ENCODE results near the gene NQO2.
"Not testable (repeated sequence)": the region's sequence is repeated elsewhere in the genome, so short reads cannot be mapped to it uniquely, and the experiment has no call there.

DNA sequence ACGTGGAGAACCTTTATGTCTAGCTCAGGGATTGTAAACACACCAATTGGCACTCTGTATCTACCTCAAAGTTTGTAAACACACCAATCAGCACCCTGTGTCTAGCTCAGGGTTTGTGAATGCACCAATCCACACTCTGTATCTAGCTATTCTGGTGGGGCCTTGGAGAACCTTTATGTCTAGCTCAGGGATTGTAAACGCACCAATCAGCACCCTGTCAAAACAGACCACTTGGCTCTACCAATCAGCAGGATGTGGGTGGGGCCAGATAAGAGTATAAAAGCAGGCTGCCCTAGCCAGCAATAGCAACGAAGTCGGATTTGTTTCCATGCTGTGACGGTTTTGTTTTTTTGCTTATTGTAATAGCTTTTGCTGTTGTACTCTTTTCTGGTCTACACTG is 28.5 kb downstream of the NQO2 start:
- TF ChIP-seq POLR2AphosphoS5 (IDR thresholded peaks at IDR 0.05; ENCODE audit: low read depth, low read length); YY1 (IDR thresholded peaks at IDR 0.05; ENCODE audit: extremely low read depth, insufficient replicate concordance, low read depth, low read length); JUND (IDR thresholded peaks at IDR 0.05); POLR2A (IDR thresholded peaks at IDR 0.05; ENCODE audit: borderline replicate concordance, extremely low read depth, insufficient read depth, insufficient read length); EGR1 (IDR thresholded peaks at IDR 0.05; ENCODE audit: low read depth); SIN3A (IDR thresholded peaks at IDR 0.05; ENCODE audit: low read depth); EZH2 (IDR thresholded peaks at IDR 0.05); TCF7L2 (IDR thresholded peaks at IDR 0.05; ENCODE audit: borderline replicate concordance, extremely low read depth, insufficient read depth, insufficient read length); EZH2phosphoT487 (IDR thresholded peaks at IDR 0.05; ENCODE audit: borderline replicate concordance); RAD21 (IDR thresholded peaks at IDR 0.05; ENCODE audit: low read depth): not testable (repeated sequence)
- TF ChIP-seq, protein P1, sequence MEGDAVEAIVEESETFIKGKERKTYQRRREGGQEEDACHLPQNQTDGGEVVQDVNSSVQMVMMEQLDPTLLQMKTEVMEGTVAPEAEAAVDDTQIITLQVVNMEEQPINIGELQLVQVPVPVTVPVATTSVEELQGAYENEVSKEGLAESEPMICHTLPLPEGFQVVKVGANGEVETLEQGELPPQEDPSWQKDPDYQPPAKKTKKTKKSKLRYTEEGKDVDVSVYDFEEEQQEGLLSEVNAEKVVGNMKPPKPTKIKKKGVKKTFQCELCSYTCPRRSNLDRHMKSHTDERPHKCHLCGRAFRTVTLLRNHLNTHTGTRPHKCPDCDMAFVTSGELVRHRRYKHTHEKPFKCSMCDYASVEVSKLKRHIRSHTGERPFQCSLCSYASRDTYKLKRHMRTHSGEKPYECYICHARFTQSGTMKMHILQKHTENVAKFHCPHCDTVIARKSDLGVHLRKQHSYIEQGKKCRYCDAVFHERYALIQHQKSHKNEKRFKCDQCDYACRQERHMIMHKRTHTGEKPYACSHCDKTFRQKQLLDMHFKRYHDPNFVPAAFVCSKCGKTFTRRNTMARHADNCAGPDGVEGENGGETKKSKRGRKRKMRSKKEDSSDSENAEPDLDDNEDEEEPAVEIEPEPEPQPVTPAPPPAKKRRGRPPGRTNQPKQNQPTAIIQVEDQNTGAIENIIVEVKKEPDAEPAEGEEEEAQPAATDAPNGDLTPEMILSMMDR (IDR thresholded peaks at IDR 0.05 in 2 of 3, conservative IDR thresholded peaks at IDR 0.05 in 1 of 3; ENCODE audit: borderline replicate concordance in 1 of 3, insufficient read depth in 1 of 3, low read depth in 2 of 3, low read length in 2 of 3): not testable (repeated sequence)
- TF ChIP-seq, protein P2, sequence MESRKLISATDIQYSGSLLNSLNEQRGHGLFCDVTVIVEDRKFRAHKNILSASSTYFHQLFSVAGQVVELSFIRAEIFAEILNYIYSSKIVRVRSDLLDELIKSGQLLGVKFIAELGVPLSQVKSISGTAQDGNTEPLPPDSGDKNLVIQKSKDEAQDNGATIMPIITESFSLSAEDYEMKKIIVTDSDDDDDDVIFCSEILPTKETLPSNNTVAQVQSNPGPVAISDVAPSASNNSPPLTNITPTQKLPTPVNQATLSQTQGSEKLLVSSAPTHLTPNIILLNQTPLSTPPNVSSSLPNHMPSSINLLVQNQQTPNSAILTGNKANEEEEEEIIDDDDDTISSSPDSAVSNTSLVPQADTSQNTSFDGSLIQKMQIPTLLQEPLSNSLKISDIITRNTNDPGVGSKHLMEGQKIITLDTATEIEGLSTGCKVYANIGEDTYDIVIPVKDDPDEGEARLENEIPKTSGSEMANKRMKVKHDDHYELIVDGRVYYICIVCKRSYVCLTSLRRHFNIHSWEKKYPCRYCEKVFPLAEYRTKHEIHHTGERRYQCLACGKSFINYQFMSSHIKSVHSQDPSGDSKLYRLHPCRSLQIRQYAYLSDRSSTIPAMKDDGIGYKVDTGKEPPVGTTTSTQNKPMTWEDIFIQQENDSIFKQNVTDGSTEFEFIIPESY (IDR thresholded peaks at IDR 0.05; ENCODE audit: extremely low read depth, insufficient replicate concordance, low read length): not testable (repeated sequence)
- TF ChIP-seq, protein P3, sequence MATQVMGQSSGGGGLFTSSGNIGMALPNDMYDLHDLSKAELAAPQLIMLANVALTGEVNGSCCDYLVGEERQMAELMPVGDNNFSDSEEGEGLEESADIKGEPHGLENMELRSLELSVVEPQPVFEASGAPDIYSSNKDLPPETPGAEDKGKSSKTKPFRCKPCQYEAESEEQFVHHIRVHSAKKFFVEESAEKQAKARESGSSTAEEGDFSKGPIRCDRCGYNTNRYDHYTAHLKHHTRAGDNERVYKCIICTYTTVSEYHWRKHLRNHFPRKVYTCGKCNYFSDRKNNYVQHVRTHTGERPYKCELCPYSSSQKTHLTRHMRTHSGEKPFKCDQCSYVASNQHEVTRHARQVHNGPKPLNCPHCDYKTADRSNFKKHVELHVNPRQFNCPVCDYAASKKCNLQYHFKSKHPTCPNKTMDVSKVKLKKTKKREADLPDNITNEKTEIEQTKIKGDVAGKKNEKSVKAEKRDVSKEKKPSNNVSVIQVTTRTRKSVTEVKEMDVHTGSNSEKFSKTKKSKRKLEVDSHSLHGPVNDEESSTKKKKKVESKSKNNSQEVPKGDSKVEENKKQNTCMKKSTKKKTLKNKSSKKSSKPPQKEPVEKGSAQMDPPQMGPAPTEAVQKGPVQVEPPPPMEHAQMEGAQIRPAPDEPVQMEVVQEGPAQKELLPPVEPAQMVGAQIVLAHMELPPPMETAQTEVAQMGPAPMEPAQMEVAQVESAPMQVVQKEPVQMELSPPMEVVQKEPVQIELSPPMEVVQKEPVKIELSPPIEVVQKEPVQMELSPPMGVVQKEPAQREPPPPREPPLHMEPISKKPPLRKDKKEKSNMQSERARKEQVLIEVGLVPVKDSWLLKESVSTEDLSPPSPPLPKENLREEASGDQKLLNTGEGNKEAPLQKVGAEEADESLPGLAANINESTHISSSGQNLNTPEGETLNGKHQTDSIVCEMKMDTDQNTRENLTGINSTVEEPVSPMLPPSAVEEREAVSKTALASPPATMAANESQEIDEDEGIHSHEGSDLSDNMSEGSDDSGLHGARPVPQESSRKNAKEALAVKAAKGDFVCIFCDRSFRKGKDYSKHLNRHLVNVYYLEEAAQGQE (IDR thresholded peaks at IDR 0.05; ENCODE audit: low read depth): not testable (repeated sequence)
